ENCODE results near the gene PRSS8. TPM values are rescaled to one million over a fixed set of nuclear protein-coding genes. Genes with fewer than 3 reads are reported as not detected.

The PRSS8 gene
- total RNA-seq, 1 experiment from 2014 or later, result 42.6 TPM

GRCh38 chr16:31112711-31113110, 22.8 kb downstream of the PRSS8 start:
- Histone ChIP-seq H3K9ac (ENCODE audit: low read length) (no peak overlapping the region), H3K36me3 (ENCODE audit: control insufficient read depth in 1 of 2, insufficient read depth in 2 of 2, low read length in 2 of 2) (peaks cover 14 to 39% of the 10 kb centered on the region in 2 experiments), H3K27ac (ENCODE audit: low read depth, low read length) (no peak overlapping the region), H3K9me3 (ENCODE audit: control insufficient read depth in 1 of 2, insufficient read depth in 1 of 2, low read depth in 1 of 2, low read length in 2 of 2) (no peaks in the 10 kb centered on the region), H3K79me2 (ENCODE audit: insufficient read depth, low read length) (peaks cover 30% of the 10 kb centered on the region), H2AFZ (ENCODE audit: low read depth, low read length, poor library complexity, severe bottlenecking) (no peak overlapping the region), H3K9me2 (ENCODE audit: insufficient read depth) (no peaks in the 10 kb centered on the region), H3K4me2 (ENCODE audit: low read length) (no peak overlapping the region), H3K4me3 (replicated peaks in 1 of 2; ENCODE audit: low read depth in 1 of 2, low read length in 2 of 2) (no peak overlapping the region), H4K20me1 (ENCODE audit: insufficient read depth) (no peaks in the 10 kb centered on the region), H3K4me1 (ENCODE audit: control insufficient read depth in 1 of 2, insufficient read depth in 2 of 2, low read length in 2 of 2) (peaks cover 4 to 38% of the 10 kb centered on the region in 2 experiments; a peak in 3 of 4 replicates), H3K27me3 (ENCODE audit: insufficient read depth, low read length) (no peaks in the 10 kb centered on the region)
- POLR2A ChIA-PET, result no interaction called here
- RAD21 ChIA-PET (ENCODE audit: low non-redundant PET in 1 of 2, low total read pairs in 2 of 2, uncharacterized antibody in 2 of 2, unreplicated experiment in 2 of 2), result interaction anchor here in 1 of 2 experiments (0.6 kb wide), 1 partner anchor 30 kb away, joined by 3 read pairs; no protein-coding TSS in a partner anchor
- no peak for DNase-seq (ENCODE audit: low read depth, low spot score)
- no TSS peak for BruUV-seq (replicated peaks)
- intact Hi-C loops (cut with micrococcal nuclease), result no loop called here
- no peak for ATAC-seq
- CTCF ChIA-PET, result no interaction called here
- TF ChIP-seq ZBTB33 (IDR thresholded peaks at IDR 0.05; ENCODE audit: extremely low read depth, insufficient replicate concordance, low read length) (no peak), SP1 (IDR thresholded peaks at IDR 0.05; ENCODE audit: low read depth) (no peak), CBX3 (IDR thresholded peaks at IDR 0.05; ENCODE audit: low read depth) (no peak), CEBPB (IDR thresholded peaks at IDR 0.05; ENCODE audit: low read depth) (no peak), EGR1 (IDR thresholded peaks at IDR 0.05; ENCODE audit: low read depth) (no peak), YY1 (IDR thresholded peaks at IDR 0.05; ENCODE audit: extremely low read depth, insufficient replicate concordance, low read depth, low read length) (no peak), FOSL1 (IDR thresholded peaks at IDR 0.05; ENCODE audit: low read depth) (no peak), EZH2 (IDR thresholded peaks at IDR 0.05) (no peak)

Data from HCT116 (cell line).